GM12801 (cell line): ENCODE data around the gene JAZF1.

Source experiments
- TF ChIP-seq, protein P1 (sequence below): IDR thresholded peaks from one replicate; pipeline ENCODE4 v1.5.1; 2011; ENCODE audit warnings: control low read depth; ENCODE audit not compliant: insufficient read length; ENCODE audit errors: extremely low read depth

The JAZF1 gene

DNA sequence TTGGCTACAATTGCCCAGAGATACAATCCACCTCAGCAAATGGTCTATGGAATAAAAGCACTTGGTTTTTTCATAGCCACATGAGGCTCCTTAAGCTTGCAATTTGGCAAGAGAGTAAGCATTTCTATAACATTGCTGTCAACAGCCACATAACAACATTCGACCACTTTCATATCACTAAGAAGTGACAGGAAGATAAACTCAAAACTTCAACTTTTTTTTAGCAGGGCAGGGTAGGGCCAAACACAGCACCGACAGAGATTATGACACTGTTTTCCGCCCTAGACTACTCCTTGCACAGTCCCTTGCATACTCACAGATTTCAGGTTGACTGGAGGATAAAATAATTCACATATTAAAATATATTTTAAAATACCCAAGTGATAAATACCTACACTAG is 185.4 kb downstream of the JAZF1 start:
- TF ChIP-seq, protein P1, sequence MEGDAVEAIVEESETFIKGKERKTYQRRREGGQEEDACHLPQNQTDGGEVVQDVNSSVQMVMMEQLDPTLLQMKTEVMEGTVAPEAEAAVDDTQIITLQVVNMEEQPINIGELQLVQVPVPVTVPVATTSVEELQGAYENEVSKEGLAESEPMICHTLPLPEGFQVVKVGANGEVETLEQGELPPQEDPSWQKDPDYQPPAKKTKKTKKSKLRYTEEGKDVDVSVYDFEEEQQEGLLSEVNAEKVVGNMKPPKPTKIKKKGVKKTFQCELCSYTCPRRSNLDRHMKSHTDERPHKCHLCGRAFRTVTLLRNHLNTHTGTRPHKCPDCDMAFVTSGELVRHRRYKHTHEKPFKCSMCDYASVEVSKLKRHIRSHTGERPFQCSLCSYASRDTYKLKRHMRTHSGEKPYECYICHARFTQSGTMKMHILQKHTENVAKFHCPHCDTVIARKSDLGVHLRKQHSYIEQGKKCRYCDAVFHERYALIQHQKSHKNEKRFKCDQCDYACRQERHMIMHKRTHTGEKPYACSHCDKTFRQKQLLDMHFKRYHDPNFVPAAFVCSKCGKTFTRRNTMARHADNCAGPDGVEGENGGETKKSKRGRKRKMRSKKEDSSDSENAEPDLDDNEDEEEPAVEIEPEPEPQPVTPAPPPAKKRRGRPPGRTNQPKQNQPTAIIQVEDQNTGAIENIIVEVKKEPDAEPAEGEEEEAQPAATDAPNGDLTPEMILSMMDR, result no peak

DNA sequence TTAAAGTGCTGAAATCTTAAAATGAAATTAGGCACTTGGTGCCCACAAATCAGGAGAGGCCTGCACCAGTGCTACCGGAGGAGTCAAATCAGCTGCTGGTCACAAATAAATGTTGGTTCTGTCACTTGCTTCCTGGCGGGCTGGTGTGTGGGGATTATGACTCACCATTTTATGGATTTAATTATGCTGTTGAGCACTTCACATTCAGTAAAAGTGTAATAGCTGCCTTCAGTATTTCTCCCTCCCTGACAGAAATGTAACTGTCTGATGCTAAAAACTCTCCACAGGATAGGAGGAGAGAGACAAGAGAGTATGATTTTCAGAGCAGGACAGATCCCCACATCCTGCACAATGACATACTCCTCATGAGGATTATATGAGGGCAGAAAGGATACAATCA is 186.0 kb downstream of the JAZF1 start:
- TF ChIP-seq, protein P1, result no peak

DNA sequence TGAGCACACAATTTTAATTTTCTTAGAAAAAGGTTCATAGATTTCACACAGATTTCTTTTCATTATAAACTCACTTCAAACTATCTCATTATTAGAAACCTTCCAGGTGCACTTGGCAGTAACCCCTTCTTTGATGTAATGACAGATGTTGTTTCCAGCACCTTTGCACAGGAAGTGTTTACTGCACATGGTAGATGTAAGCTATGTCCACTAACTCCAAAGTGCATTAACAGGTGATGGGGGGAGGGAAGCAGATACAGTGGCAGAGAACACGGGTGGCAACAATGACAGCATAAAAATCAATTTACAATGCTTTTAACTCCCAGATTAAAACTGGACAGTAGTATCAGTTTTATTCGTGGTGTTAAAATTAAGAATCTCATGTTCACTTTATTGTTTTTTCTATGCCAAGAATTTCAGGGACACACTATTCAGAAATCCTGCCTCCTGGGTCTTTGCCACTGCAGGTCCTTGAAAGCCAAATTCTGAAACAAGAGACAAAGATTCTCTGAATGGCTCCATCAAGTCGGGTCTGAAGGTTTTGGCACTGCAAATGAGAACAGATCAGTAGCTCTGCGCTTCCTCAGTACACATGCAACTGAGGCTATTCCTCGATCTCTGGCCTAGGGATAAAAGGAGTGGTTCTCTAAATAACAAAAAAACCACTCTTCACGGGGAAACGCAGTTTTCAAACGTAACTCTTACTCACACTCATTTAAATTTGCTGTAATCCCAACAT is 187.7 kb downstream of the JAZF1 start:
- TF ChIP-seq, protein P1, result no peak

DNA sequence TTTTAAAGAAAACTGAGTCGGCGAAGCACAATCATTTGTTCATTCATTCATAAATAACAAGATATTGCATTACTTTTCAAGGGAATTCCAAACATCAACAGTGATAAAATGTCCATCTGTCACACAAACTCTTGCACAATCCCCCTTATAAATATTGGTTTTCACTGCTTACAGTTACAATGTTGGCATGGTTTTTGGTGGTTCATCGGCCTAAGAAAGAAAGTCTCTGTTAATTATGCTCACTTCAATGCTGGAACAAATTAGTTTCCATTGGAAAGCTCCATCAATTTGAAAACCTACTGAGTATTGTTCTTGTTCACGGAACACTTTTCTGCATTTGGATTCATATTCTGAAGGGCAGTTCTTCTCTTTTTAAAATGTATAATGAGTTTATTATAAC is 188.5 kb downstream of the JAZF1 start:
- TF ChIP-seq, protein P1, result no peak

DNA sequence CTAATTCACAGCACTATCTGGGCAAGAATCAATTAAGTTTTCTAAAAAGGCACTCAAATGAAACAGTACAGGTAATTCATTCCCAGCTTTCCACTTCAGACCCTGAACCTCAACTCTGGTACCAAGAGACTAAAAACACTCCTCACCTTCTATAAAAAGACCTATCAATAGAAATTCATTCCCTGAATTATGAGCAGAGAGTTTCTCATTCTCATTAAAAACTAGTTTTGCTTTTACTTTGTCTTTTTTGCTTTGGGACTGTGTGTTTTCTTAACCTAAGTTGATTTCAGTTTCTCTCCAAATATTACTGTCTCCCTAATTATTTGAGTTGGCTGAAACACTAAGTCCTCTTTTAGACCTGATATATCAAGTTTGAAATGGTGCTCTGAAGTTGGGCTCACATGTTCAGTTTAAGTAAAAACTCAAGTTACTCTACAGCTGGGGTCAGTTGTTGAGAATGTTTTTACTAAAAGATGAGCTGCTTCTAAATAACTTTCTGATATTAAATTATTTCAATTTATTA is 189.5 kb downstream of the JAZF1 start:
- TF ChIP-seq, protein P1, result no peak

DNA sequence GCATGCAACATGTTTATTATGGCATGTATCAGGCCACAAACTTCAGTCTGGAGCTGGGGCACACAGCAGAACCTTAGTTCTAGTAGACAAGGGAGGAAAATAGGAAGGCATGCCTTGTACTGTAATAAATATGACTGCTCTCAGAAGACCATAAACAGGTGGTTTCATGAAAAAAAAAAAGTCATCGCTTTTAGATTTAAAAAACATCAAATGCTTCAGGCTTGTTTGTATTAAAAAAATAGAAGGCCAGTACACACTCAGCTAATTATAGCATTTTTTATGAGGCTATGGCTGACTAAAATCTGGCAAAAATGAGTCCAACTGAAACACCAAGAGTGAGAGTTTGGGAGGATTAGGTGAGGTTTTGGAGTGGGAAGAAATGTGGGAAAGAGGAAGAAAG is 204.1 kb downstream of the JAZF1 start:
- TF ChIP-seq, protein P1, result no peak

DNA sequence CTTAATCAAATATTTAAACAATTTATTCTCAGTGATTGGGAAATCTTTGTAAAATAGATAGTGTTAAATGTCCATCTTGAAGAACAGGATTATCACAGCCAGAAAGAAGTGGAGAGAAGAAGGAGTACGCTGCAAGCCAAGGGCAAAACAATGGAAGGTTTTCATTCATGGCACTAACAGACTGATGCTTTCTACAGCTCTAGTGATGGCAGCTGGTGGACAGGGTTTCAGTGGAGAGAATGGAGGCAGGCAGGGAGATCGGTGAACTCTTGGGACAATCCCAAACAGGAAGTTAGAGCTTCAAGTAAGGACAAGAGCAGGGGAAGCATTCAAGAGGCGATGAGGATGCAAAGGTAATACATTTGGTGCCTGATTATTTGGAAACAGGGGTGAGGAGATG is 207.0 kb downstream of the JAZF1 start:
- TF ChIP-seq, protein P1, result no peak
